GM12874 (cell line): ENCODE results near the gene DNAH2.

Source experiments
- TF ChIP-seq, protein P1 (sequence below): IDR thresholded peaks from 2 replicates; pipeline ENCODE4 v1.5.1; 2011; ENCODE audit warnings: low read depth, mild to moderate bottlenecking, control low read depth, low read length, moderate library complexity; ENCODE audit not compliant: insufficient read depth

Gene DNAH2

DNA sequence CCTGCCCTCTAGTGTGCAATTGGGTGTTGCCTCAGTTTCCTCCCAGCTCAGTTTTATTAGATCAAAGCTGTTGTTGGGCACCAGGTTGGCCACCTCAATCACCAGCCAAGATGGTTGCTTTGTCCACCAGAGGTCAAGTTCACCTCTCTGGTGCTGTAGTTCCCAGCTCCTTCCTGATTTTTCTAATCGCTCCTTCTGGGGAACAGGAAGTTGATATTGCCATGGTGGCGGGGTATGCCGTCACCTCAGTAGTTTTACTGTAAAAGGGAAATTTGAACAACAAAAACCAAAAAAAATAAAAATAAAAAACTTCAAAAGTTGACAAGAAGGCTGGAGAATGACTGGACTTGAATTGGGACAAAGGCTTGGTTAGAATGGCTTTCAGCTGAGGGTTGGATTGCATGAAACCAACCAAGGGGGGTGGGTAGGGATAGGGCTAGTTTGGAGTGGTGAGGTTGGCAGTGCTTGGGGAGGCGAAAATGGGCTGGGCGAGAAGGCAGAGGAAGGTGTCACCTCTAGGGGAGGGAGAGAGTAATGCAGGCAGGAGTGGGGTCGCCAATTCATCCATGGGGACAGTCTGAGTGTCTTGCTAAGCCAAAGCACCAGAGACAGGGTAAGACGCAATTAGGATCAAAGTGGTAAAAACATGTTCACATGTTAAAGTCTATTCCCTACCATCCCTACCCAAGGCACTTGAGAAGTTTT is 6.3 kb upstream of the DNAH2 start:
- TF ChIP-seq, protein P1, sequence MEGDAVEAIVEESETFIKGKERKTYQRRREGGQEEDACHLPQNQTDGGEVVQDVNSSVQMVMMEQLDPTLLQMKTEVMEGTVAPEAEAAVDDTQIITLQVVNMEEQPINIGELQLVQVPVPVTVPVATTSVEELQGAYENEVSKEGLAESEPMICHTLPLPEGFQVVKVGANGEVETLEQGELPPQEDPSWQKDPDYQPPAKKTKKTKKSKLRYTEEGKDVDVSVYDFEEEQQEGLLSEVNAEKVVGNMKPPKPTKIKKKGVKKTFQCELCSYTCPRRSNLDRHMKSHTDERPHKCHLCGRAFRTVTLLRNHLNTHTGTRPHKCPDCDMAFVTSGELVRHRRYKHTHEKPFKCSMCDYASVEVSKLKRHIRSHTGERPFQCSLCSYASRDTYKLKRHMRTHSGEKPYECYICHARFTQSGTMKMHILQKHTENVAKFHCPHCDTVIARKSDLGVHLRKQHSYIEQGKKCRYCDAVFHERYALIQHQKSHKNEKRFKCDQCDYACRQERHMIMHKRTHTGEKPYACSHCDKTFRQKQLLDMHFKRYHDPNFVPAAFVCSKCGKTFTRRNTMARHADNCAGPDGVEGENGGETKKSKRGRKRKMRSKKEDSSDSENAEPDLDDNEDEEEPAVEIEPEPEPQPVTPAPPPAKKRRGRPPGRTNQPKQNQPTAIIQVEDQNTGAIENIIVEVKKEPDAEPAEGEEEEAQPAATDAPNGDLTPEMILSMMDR, result peak; percentile 38; the same call in 1 of the 2 replicates

DNA sequence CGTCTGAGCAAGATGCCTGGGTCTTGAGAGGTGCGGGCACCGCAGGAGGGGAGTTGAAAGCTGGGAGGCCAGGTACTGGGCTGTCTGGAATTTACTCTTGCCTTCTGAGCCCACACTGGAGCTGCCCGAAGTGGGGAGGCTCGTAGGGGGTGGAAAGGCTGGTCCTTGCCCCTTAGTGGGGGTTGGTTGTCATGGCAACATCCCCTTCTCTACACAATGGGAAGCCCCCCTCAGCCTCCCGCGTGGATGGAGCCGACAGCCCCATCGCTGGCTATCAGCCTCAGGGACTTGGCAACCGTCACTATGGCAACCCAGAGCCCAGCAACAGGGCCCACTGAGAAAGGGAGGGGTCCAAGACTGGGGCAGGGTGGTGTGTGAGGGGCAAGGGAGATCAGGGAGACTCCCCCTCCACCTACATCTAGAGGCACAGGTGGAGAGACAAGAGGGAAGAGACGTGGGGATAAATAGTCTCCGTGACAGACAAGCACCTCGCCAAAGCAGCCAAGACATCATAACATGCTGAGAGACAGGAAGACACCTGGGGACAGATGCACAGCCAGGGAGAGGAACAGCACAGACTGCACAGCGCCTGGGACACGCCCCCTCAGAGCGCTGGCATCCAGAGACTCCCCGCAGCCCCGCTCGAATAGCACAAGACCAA is 5.3 kb upstream of the DNAH2 start:
- TF ChIP-seq, protein P1, result no peak

DNA sequence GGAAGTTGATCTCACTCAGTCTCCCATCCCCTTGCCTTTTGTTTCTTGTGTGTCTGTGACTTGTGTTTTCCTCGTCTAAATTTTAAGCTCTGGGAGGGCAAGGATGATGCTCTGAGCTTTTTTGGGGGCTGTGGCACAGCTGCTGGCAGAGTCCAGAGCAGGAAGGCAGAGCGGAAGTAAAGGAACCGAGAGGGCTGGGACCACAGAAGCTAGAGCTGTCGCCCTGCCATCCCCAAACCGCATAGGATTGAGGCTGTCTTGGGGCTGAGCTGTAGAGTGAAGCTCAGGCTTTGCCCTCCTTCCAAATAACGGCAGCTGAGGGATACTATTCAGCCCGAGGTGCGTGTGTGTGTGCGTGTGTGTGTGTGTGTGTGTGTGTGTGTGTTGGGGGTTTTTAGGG is 3.8 kb upstream of the DNAH2 start:
- TF ChIP-seq, protein P1, result no peak

DNA sequence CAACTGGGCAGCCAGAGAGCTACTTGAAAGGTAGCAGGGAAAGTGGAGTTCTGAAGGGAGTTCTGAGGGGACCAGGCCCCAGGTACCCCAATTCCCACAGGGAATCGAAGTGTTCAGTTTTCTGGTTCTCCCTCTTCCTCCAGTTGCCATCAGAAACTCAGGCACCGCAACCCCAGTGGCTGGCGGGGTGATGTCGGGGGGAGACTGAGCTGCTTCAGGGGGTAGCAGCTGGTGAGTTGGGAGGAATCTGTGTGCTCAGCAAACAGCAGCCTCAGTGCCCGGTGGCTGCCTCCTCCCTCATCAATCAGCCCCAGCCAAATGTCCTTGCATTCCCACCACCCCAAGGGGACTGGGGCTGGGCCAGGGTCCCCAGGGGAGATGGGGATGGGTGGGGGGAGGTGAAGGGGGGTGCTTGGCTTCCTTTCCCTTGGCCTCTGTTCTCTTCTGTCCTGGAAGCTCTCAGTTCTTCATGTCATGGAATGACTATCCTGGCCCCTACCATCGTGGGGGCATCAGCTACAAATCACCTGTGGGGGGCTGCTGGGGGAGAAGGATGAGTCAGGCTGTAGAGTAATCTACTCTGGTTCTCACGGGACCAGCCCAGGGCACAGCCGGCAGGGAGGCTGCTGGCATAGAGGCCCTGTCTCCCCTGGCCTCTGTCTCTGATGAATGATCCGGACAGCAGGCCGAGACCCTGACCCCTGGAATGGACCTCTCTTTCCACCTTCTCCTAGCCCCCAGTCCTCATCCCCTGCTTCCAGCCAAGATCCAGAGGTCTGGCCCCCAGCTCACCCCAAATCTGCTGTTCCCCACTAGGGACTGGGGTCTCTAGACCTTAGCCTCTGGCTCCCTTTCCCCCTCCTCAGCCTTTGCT is 2.6 kb upstream of the DNAH2 start:
- TF ChIP-seq, protein P1, result no peak

DNA sequence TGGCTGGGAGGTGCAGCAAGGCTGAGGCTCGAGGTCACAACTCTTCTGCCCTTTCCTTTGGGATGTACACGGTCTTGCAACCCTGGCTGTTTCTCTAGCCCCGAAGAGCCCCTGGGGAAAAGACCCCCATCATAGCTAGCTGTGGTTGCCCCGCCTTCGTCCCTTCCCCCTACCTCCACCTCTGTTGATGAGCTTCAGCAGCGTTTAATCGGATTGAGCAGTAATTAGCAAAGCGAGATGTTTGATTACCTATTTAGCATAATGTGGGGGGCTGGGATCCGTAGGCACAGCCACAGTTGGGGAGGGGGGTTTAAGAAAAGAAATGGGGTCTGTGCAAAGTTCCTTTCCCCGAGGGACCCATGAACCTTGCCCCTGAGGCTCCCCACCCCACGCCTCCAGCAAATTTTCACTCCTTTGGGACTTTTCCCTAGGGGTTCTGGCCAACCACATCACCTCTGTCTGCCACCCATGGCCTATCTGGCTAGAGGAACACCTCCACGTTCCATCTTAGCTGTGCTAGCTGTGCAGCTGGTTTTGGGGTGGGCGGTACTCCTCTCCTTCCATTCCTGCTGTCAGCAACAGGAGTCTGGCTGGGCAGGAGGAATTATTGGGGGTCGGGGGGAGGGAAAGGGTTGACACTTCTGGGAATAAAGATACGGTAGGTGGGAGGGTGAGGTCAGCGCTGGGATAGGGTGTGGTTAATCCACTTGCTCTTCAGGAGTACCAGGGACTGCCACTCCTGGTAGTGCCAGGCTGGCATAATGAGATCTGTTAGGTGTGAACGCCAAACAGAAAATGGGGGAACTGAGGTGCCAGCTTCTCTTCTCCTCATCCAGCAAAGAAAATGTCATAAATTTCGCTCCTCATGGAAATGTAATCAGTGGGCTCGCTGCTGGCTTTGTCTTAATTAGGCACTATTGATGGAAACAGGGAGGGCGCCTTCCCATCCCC is 1.3 kb upstream of the DNAH2 start:
- TF ChIP-seq, protein P1, result no peak

DNA sequence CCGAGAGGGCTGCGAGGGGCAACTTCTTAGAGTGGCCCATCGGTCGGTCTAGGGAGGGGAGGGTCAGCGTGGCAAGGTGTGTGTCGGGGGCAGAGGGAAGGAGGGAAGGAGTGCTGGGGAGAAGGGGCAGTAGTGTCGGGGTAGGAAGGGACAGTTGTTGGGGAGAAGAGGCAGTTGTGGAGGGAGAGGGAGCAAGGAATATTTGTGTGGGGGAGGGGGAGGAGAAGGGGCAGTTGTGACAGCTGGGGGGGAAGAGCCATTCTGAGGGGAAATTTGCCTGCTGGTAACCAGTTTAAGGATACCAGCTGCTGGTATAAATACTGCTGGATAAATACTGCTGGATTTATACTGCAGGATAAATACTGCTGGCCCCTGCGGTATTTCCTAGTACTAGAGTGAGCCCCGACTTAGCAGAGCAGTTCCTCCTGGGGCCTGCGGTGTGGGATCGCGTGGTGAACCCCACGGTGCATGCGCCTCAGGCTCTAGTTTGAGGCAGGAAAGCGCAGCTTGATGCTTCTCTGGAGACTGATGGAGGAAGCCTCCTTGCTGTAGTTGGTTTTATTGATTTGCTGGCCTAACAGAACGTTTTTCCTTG is 309 bp downstream of the DNAH2 start:
- TF ChIP-seq, protein P1, result no peak
